Bronchial smooth muscle cell (primary cell): Measurements from ENCODE around the gene OR13A1. TPM values are rescaled to one million over a fixed set of nuclear protein-coding genes. Genes with fewer than 3 reads are reported as not detected.

Experiments
- total RNA-seq: library from RNA; depleted of rRNA; stranded (reverse); fragments of >200 nt; gene quantifications from 2 replicates; pipeline ENCODE4 v1.2.1, GENCODE V29; 2014

The OR13A1 gene
- total RNA-seq, result under 0.01 TPM in 1 of 2 replicates, not detected in the other

GRCh38 chr10:45315508-45315907 is at the start of gene OR13A1:
Gene OR13A1, minus strand, starts transcription at chr10:45315608. Its CDS starts 11,186 bp downstream, at chr10:45304422.

Other genes with a start within 250 kb of the OR13A1 start
- gene ALOX5, start 58.6 kb upstream of the OR13A1 start, total RNA-seq, result under 0.01 TPM in 1 of 2 replicates, not detected in the other